Measurements from ENCODE around the gene ROBO4.

Gene ROBO4

DNA sequence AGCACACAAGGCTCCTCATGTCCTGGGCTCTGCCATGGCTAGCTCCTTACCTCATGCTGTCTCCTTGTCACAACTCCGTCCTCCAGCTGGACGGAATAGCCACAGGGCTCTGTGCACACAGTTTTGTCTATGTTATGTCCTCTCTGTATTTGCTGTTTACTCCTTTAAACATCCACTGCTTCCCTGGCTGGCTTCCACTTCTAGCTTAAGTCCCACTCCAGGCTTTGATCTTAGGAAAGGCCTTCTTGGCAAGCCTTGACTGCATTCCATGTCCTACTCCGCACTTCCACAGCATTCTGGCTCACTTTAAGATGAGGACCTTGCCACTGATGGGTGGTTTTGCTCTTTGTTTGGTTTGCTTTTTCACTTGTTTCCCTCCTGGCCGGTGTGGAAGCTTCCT is 55.4 kb downstream of the ROBO4 start:
- Histone ChIP-seq H3K27me3 (ENCODE audit: control insufficient read depth, insufficient read depth, low read length) (peaks cover 100% of the 10 kb centered on the region), H3K9me3 (ENCODE audit: control insufficient read depth, insufficient read depth, low read length) (no peaks in the 10 kb centered on the region), H3K9ac (ENCODE audit: low read depth, low read length) (no peak overlapping the region), H3K4me3 (ENCODE audit: low read depth, low read length) (peak overlapping the region; percentile 6), H3K4me1 (ENCODE audit: control insufficient read depth, insufficient read depth, low read length) (peaks cover 3% of the 10 kb centered on the region), H3K36me3 (ENCODE audit: control insufficient read depth, insufficient read depth, low read length) (no peaks in the 10 kb centered on the region)

DNA sequence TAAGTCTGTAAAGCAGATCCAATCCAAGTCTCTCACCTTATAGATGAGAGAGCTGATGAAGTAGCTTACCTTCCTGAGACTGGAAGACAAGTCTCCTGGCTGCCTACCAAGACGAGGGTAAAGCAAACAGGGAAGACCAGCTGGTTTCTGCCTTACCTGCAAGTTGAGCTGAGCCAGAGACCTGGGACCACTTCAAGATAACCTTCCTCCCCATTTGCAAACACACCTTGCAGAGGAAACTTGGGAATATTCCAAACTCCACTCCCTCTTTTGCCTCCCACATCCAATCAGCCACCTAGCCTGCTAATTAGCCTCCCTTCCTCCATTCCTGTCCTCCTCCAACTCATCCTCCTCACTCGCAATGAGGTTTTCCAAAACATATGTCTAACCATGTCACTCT is 55.8 kb downstream of the ROBO4 start:
- peak overlapping the region; percentile 6 for H3K4me3 ChIP-seq (ENCODE audit: low read depth, low read length)
- H3K9ac ChIP-seq (ENCODE audit: low read depth, low read length): no peak overlapping the region
- H3K27me3 ChIP-seq (ENCODE audit: control insufficient read depth, insufficient read depth, low read length): peaks cover 98% of the 10 kb centered on the region
- no peaks in the 10 kb centered on the region for H3K36me3 ChIP-seq (ENCODE audit: control insufficient read depth, insufficient read depth, low read length)
- H3K4me1 ChIP-seq (ENCODE audit: control insufficient read depth, insufficient read depth, low read length): peaks cover 6% of the 10 kb centered on the region
- no peaks in the 10 kb centered on the region for H3K9me3 ChIP-seq (ENCODE audit: control insufficient read depth, insufficient read depth, low read length)

DNA sequence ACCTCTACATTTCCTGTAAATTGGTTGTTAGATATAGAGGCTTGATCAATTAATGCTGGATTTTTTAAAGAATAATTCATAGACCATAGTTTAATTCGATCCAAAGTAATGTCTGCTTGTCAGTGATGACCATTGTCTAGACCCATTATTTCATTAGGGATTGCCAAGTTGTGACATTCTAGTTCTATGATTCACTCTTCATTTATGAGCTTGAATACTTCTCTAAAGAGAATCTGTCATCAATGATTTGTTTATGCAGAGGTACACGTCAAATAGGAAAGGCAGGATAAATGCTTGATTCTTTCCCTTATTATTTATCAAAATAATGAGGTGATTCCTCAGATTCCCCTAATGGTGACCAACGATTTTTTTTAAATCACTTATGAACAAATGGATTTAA is 56.5 kb downstream of the ROBO4 start:
- Histone ChIP-seq H3K27me3 (ENCODE audit: control insufficient read depth, insufficient read depth, low read length) (peaks cover 95% of the 10 kb centered on the region), H3K36me3 (ENCODE audit: control insufficient read depth, insufficient read depth, low read length) (no peaks in the 10 kb centered on the region), H3K4me3 (ENCODE audit: low read depth, low read length) (no peak overlapping the region), H3K4me1 (ENCODE audit: control insufficient read depth, insufficient read depth, low read length) (peaks cover 6% of the 10 kb centered on the region), H3K9ac (ENCODE audit: low read depth, low read length) (no peak overlapping the region), H3K9me3 (ENCODE audit: control insufficient read depth, insufficient read depth, low read length) (no peaks in the 10 kb centered on the region)

DNA sequence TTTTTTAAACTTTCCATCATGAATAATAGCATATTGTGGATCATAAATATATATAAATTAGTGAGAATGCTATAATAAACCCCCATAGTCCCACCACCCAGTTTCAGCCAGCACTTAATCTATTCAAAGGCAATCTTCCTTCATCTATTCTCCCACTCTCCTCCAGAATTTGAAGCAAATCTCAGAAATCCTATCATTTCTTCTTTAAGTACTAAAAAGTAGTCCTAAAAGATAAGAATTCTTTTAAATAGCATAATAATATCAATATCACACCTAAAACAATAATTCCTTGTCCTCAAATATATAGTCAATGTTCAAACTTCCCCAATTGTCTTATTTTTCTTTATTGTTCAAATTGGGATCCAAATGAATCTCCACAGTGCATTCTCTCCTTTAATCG is 57.0 kb downstream of the ROBO4 start:
- Histone ChIP-seq H3K4me1 (ENCODE audit: control insufficient read depth, insufficient read depth, low read length) (peaks cover 6% of the 10 kb centered on the region), H3K4me3 (ENCODE audit: low read depth, low read length) (no peak overlapping the region), H3K36me3 (ENCODE audit: control insufficient read depth, insufficient read depth, low read length) (no peaks in the 10 kb centered on the region), H3K27me3 (ENCODE audit: control insufficient read depth, insufficient read depth, low read length) (peaks cover 94% of the 10 kb centered on the region), H3K9ac (ENCODE audit: low read depth, low read length) (no peak overlapping the region), H3K9me3 (ENCODE audit: control insufficient read depth, insufficient read depth, low read length) (no peaks in the 10 kb centered on the region)

DNA sequence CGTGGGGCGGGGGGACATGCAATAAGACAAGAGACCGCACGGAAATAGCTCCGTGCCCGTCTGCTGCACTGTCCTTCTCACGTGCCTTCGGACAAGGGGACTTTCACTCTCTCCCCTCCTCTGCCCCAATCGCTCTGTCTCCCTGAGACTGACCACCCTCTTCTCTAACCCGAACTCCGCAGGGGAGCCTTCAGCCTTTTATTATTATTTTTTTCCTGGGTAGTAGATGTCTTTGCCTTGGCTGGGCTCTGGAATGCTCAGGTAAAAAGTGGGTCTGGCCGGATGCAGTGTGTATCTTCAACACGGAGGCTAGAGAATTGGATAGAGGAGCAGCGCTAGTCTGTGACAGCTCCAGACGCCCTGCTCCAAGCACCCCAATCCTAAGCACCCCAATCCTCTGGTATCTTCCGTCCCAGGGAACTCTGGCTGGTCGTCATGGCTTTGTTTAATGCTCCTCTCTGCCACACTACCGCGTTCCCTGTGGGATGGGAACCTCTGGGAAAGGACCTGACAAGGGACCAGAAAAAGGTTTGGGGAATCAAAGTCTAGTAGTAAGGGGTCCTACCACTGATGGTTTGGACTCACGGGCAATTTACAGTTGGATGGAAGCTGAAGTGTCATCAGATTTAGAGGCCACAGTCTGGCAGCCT is 57.6 kb downstream of the ROBO4 start:
- no peaks in the 10 kb centered on the region for H3K9me3 ChIP-seq (ENCODE audit: control insufficient read depth, insufficient read depth, low read length)
- H3K9ac ChIP-seq (ENCODE audit: low read depth, low read length): no peak overlapping the region
- peak overlapping the region; percentile 40 for H3K4me3 ChIP-seq (ENCODE audit: low read depth, low read length)
- peaks cover 6% of the 10 kb centered on the region for H3K4me1 ChIP-seq (ENCODE audit: control insufficient read depth, insufficient read depth, low read length)
- H3K36me3 ChIP-seq (ENCODE audit: control insufficient read depth, insufficient read depth, low read length): no peaks in the 10 kb centered on the region
- peaks cover 91% of the 10 kb centered on the region for H3K27me3 ChIP-seq (ENCODE audit: control insufficient read depth, insufficient read depth, low read length)

DNA sequence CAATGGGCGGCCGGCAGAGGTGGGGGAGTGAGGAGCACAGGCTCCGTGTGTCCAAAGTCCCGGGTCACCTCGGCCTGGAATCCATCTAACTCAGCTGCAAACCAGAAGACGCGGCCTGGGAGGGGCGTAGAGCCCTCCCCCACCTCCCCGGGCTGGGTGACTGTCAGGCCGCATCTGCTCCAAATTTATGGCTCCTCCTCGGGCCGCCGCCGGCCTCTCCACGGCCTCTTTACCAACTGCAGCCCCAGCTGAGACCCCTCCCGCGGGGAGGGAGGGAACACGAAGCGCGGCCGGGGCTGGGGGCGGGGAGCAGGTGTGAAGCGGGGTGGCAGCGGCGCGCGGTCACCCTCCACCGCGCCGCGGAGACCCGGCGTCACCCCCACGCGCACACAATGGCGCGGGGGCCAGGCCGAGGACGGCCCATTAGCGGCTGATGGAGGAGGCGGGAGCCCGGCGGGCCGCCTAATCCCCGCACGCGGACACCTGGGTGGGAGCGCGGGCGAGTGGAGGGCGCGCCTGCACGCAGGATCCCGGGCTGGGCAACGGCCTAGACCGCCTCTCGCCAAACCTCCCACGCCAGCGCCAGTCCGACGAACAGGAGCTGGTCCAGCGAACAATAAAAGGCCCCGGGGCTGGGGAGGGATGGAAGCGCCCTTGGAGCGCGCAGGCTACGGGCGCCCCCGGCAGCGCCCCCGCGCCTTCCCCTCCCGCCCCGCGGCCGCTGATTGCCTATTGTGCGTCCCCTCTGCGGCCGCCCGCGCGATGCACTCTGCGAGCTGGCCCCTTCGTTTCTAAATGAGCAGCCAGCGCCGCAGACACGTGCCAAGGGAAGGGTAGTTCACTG is 58.3 kb downstream of the ROBO4 start:
- H3K27me3 ChIP-seq (ENCODE audit: control insufficient read depth, insufficient read depth, low read length): peaks cover 84% of the 10 kb centered on the region
- H3K36me3 ChIP-seq (ENCODE audit: control insufficient read depth, insufficient read depth, low read length): no peaks in the 10 kb centered on the region
- H3K4me3 ChIP-seq (ENCODE audit: low read depth, low read length): peak overlapping the region; percentile 40
- H3K9me3 ChIP-seq (ENCODE audit: control insufficient read depth, insufficient read depth, low read length): no peaks in the 10 kb centered on the region
- H3K4me1 ChIP-seq (ENCODE audit: control insufficient read depth, insufficient read depth, low read length): peaks cover 3% of the 10 kb centered on the region
- H3K9ac ChIP-seq (ENCODE audit: low read depth, low read length): no peak overlapping the region

DNA sequence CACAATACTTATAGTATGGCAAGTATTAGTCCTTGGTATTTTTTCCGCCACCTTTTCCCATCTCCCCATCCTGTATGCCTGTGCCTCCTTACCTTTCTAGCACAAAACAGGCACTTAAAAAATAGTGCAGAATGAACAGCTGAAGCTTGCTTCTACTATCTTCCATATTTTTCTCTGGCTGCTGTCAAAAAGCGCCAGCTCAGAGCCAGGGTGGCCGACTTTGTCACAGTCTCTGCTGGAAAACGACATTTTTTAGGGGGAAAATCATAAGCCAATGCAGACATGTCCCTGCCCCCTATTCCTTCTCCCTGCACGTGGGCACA is 58.9 kb downstream of the ROBO4 start:
- Histone ChIP-seq H3K27me3 (ENCODE audit: control insufficient read depth, insufficient read depth, low read length) (peaks cover 81% of the 10 kb centered on the region), H3K9me3 (ENCODE audit: control insufficient read depth, insufficient read depth, low read length) (no peaks in the 10 kb centered on the region), H3K4me3 (ENCODE audit: low read depth, low read length) (peak overlapping the region; percentile 40), H3K36me3 (ENCODE audit: control insufficient read depth, insufficient read depth, low read length) (no peaks in the 10 kb centered on the region), H3K9ac (ENCODE audit: low read depth, low read length) (no peak overlapping the region), H3K4me1 (ENCODE audit: control insufficient read depth, insufficient read depth, low read length) (peaks cover 3% of the 10 kb centered on the region)

DNA sequence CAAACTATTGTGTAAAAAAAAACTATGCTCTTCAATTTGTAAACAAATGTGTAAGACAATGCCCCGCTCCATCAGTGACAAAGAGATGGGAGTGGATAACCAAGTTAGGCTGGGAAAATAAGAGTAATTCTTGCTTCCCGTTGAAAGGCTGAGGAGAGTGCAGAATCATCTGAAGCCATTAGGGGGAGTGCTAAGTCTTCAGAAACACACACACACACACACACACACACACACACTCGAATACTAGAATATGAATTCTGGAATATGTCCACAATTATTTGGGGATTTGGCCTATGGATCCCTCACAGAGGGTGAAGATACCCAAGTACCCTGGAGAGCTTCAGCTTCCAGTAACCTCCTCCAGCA is 60.2 kb downstream of the ROBO4 start:
- Histone ChIP-seq H3K4me3 (ENCODE audit: low read depth, low read length) (no peak overlapping the region), H3K36me3 (ENCODE audit: control insufficient read depth, insufficient read depth, low read length) (no peaks in the 10 kb centered on the region), H3K27me3 (ENCODE audit: control insufficient read depth, insufficient read depth, low read length) (peaks cover 68% of the 10 kb centered on the region), H3K9me3 (ENCODE audit: control insufficient read depth, insufficient read depth, low read length) (no peaks in the 10 kb centered on the region), H3K4me1 (ENCODE audit: control insufficient read depth, insufficient read depth, low read length) (peaks cover 3% of the 10 kb centered on the region), H3K9ac (ENCODE audit: low read depth, low read length) (no peak overlapping the region)

DNA sequence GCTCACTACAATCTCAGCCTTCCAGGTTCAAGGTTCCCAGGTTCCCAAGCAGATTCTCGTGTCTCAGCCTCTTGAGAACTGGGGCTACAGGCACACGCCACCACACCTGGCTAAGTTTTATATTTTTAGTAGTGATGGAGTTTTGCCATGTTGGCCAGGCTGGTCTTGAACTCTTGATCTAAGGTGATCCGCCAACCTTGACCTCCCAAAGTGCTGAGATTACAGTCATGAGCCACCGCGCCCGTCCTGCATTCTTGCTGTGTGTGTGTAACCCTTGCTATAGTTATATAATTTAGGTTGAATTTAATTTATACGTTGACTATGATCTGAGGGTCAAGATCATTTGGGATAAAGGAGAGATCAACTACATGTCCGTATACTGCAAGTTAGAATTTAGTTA is 61.7 kb downstream of the ROBO4 start:
- Histone ChIP-seq H3K4me3 (ENCODE audit: low read depth, low read length) (no peak overlapping the region), H3K9ac (ENCODE audit: low read depth, low read length) (no peak overlapping the region), H3K27me3 (ENCODE audit: control insufficient read depth, insufficient read depth, low read length) (peaks cover 58% of the 10 kb centered on the region), H3K4me1 (ENCODE audit: control insufficient read depth, insufficient read depth, low read length) (peaks cover 3% of the 10 kb centered on the region), H3K36me3 (ENCODE audit: control insufficient read depth, insufficient read depth, low read length) (no peaks in the 10 kb centered on the region), H3K9me3 (ENCODE audit: control insufficient read depth, insufficient read depth, low read length) (no peaks in the 10 kb centered on the region)

DNA sequence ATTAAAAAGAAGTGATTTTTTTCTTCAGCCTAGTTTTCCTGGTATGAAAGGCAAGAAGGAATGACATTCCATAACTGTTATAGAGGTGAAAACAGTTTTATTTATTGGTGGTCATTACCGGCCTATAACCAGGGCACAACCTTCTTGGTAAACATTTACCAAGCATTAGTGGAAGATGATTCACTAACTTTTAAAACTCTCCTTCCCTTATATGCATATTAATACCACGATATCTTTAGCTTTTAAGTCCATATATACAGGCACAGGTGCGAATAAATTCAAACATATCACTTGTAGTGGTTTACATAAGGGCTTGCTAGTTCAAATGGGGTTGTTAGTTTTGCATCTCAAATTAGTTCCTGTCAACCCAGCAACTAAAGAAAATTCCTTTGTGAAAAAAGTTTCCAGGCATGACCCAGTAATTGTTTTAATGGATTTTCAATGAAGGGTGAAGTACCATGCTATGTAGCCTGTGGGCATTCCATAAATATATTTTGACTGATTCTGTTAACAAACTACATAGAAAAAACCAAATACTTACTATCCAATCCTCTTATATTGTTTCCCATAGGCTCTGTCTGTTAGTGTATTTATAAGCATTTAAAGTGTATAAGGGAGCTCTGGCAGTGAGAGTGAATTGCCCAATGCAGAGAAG is 63.0 kb downstream of the ROBO4 start:
- Histone ChIP-seq H3K9ac (ENCODE audit: low read depth, low read length) (no peak overlapping the region), H3K9me3 (ENCODE audit: control insufficient read depth, insufficient read depth, low read length) (no peaks in the 10 kb centered on the region), H3K4me1 (ENCODE audit: control insufficient read depth, insufficient read depth, low read length) (peaks cover 3% of the 10 kb centered on the region), H3K36me3 (ENCODE audit: control insufficient read depth, insufficient read depth, low read length) (no peaks in the 10 kb centered on the region), H3K4me3 (ENCODE audit: low read depth, low read length) (no peak overlapping the region), H3K27me3 (ENCODE audit: control insufficient read depth, insufficient read depth, low read length) (peaks cover 46% of the 10 kb centered on the region)

Measured in iPS-15b (cell line).